Measurements from ENCODE around the gene STARD3. TPM values are rescaled to one million over a fixed set of nuclear protein-coding genes. Genes with fewer than 3 reads are reported as not detected.

Gene STARD3
- total and polyA plus RNA-seq, 2 donors (not counting 3 experiments of a cell fraction or from before 2014, with no cell fraction given), result 51.0 to 75.7 TPM

DNA sequence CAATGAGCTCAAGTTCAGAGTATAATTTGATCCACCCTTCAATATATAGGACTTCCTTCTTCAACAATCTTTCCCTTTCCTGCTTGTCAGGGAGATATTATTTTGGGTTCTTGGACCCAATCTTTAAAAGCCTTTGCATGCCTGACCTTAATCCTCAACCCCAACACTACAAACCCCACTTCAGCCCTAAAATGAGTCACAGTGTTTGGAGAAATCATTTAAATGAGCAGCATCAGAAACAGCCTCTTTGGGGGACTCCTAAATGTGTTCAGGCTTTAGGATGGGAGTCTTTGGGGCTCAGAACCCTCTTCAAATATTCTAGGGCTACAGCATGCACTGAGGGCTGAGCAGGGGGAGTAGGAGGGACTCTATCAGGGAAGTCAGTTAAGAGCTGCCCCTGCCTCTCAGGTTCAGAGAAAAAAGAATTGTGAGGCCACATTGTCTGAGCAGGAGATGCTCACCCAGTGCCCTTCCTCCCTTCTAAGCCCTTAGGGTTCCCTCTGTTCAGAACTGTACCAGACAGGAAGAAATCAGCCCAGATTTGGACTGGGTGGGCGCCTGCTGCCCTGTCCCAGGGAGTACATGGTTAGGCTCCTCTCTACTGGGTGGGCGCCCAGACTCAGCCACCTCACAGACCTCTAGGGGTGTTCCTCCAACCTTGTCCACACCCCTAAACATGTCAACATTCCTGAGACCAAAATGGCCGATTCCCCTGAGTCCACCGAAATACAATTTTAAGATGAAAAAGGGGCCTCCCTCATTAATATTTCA lies 34.2 kb upstream of the STARD3 start:
- no peaks in the 10 kb centered on the region for H3K9me3 ChIP-seq (replicated peaks; ENCODE audit: control insufficient read depth, insufficient read depth, low read length)
- BruUV-seq (replicated peaks), result no TSS peak
- H3K79me2 ChIP-seq (ENCODE audit: control insufficient read depth, insufficient read depth, low read length), result no peaks in the 10 kb centered on the region
- H3K4me3 ChIP-seq (replicated peaks in 1 of 3; ENCODE audit: insufficient read depth in 1 of 3, low read depth in 1 of 3, low read length in 3 of 3), result no peak overlapping the region
- H4K20me1 ChIP-seq (replicated peaks; ENCODE audit: control insufficient read depth, extremely low read depth, insufficient read depth, low read length), result no peaks in the 10 kb centered on the region
- TF ChIP-seq FOS (IDR thresholded peaks at IDR 0.05; ENCODE audit: borderline replicate concordance, insufficient read depth, low read length) (no peak), GATA2 (IDR thresholded peaks at IDR 0.05; ENCODE audit: insufficient read depth, insufficient read length, low read depth, low read length) (no peak), POLR2A (IDR thresholded peaks at IDR 0.05; ENCODE audit: low read depth, low read length) (no peak), EZH2 (IDR thresholded peaks at IDR 0.05; ENCODE audit: borderline replicate concordance, low read depth, low read length, severe bottlenecking) (no peak), MYC (IDR thresholded peaks at IDR 0.05; ENCODE audit: low read depth, low read length) (no peak), JUN (IDR thresholded peaks at IDR 0.05; ENCODE audit: borderline replicate concordance, insufficient read depth, insufficient read length, low read depth) (no peak), POLR2AphosphoS5 (IDR thresholded peaks at IDR 0.05; ENCODE audit: insufficient read depth, low read depth, low read length) (no peak)
- TF ChIP-seq, protein P1, sequence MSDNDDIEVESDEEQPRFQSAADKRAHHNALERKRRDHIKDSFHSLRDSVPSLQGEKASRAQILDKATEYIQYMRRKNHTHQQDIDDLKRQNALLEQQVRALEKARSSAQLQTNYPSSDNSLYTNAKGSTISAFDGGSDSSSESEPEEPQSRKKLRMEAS (IDR thresholded peaks at IDR 0.05; ENCODE audit: insufficient read depth, insufficient read length), result no peak
- TF ChIP-seq, protein P2, sequence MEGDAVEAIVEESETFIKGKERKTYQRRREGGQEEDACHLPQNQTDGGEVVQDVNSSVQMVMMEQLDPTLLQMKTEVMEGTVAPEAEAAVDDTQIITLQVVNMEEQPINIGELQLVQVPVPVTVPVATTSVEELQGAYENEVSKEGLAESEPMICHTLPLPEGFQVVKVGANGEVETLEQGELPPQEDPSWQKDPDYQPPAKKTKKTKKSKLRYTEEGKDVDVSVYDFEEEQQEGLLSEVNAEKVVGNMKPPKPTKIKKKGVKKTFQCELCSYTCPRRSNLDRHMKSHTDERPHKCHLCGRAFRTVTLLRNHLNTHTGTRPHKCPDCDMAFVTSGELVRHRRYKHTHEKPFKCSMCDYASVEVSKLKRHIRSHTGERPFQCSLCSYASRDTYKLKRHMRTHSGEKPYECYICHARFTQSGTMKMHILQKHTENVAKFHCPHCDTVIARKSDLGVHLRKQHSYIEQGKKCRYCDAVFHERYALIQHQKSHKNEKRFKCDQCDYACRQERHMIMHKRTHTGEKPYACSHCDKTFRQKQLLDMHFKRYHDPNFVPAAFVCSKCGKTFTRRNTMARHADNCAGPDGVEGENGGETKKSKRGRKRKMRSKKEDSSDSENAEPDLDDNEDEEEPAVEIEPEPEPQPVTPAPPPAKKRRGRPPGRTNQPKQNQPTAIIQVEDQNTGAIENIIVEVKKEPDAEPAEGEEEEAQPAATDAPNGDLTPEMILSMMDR (IDR thresholded peaks at IDR 0.05; ENCODE audit: extremely low read depth in 1 of 2, insufficient read depth in 1 of 2, low read depth in 1 of 2, low read length in 2 of 2), result no peak
- no peak overlapping the region for H3K27ac ChIP-seq (ENCODE audit: insufficient read depth, low read depth, low read length)
- intact Hi-C loops (cut with micrococcal nuclease), result no loop called here
- no peaks in the 10 kb centered on the region for H3K9me1 ChIP-seq (replicated peaks; ENCODE audit: control insufficient read depth, extremely low read depth, insufficient read depth, low read length)
- H3K9ac ChIP-seq (replicated peaks; ENCODE audit: extremely low read depth, insufficient read depth, low read length), result no peak overlapping the region
- POLR2A ChIA-PET, result no interaction called here
- no peak overlapping the region for H2AFZ ChIP-seq (ENCODE audit: low read depth, low read length)
- H3K36me3 ChIP-seq (ENCODE audit: control insufficient read depth in 2 of 2, extremely low read depth in 1 of 2, insufficient read depth in 2 of 2, low read length in 2 of 2), result no peaks in the 10 kb centered on the region
- dilution Hi-C loops (cut with MboI; ENCODE audit: extremely low pct_ligation_motif_present, low sequenced_read_pairs), result no loop called here
- FAIRE-seq (no peak), DNase-seq (ENCODE audit: low read depth, low spot score) (no peak)
- H3K4me1 ChIP-seq (ENCODE audit: control insufficient read depth, extremely low read depth, insufficient read depth, low read length), result no peaks in the 10 kb centered on the region
- CTCF ChIA-PET, result interaction anchor here (1.5 kb wide), 1 partner anchor 19 kb away, joined by 6 read pairs; no protein-coding TSS in a partner anchor
- peaks cover 82 to 98% of the 10 kb centered on the region in 2 experiments for H3K27me3 ChIP-seq (ENCODE audit: control insufficient read depth in 2 of 2, insufficient read depth in 2 of 2, low read length in 2 of 2)
- no peak overlapping the region for H3K4me2 ChIP-seq (ENCODE audit: insufficient read depth, low read length)

Measured in endothelial cell of umbilical vein (primary cell).